Suppressor macrophage treated with lipopolysaccharide for 4 hours (primary cell): ENCODE results near the gene DMRTC2.
A peak's percentile ranks its signal among the peaks of the same experiment; 100 is the strongest.

Experiments used
- DNase-seq: peaks from one replicate; pipeline ENCODE4 v3.0.0-alpha.2; 2020

Gene DMRTC2

GRCh38 chr19:41848666-41849065 is 3.8 kb downstream of the DMRTC2 start:
- DNase-seq = no peak

DNA sequence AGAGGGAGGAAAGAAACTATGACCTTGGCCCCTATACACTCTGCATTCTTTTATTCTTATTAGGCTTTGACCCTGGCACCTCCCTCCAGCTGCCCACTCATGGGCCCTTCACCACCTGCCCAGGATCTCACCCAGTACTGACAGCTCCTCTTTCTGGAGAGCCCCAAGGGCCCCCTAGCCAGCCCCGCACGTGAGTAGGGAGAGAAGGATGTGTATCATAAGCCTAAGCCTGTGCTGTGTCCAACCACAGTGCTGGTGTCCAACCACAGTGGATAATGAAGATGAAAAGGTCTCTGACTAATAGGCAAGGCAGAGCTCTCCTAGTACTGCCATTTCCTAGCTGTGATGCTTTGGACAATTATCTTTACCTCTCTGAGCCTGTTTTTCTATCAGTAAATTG is 4.2 kb downstream of the DMRTC2 start:
- DNase-seq = no peak

GRCh38 chr19:41850381-41850780 is 5.5 kb downstream of the DMRTC2 start:
- no peak for DNase-seq

DNA sequence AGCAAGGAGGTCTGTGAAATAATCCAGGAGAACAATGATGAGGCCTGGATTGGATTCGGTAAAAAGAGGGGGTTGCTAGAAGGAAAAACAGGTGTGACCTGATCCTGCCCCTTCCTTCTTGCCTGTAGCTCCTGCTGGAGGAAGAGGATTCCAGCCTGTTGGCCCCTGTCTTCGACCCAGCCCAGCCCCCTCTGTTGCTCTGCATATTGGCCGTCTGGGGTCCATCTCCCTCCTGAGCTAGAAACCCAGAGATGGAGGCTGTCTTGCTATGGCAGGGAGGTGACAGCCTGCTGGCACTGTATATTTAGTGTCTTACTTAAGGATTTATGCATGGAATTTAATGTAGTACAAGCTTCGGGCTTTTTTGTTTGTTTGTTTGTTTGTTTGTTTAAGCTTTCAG is 6.6 kb downstream of the DMRTC2 start:
- no peak for DNase-seq

GRCh38 chr19:41853344-41853743 is 8.5 kb downstream of the DMRTC2 start:
- no peak for DNase-seq

GRCh38 chr19:41853768-41854167 is 8.9 kb downstream of the DMRTC2 start:
- DNase-seq = no peak

DNA sequence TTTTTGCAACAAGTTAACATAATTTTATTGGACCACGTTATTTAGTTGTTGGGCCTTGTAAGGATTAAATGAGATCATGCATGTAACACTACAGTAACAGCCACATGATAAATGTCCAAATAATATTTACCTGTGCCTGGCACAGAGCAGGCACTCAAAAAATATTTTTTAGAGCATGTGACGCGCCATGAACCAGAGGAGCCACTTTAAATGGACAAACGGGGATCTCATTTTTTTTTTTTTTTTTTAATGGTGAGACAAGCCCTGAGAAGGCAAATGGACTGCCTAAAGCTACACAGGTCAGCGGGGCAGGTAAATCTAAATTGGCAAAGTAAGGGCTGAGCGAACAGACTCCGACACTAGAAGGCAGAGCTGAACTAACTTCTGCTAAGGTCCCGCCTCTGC is 14.4 kb downstream of the DMRTC2 start:
- DNase-seq = no peak

GRCh38 chr19:41859618-41860418 is 15.0 kb downstream of the DMRTC2 start, which contains the start of gene RPS19:
Gene RPS19 (plus strand): TSS chr19:41860255. CDS start chr19:41860775, 520 bp downstream.
- peak; percentile 100 for DNase-seq

DNA sequence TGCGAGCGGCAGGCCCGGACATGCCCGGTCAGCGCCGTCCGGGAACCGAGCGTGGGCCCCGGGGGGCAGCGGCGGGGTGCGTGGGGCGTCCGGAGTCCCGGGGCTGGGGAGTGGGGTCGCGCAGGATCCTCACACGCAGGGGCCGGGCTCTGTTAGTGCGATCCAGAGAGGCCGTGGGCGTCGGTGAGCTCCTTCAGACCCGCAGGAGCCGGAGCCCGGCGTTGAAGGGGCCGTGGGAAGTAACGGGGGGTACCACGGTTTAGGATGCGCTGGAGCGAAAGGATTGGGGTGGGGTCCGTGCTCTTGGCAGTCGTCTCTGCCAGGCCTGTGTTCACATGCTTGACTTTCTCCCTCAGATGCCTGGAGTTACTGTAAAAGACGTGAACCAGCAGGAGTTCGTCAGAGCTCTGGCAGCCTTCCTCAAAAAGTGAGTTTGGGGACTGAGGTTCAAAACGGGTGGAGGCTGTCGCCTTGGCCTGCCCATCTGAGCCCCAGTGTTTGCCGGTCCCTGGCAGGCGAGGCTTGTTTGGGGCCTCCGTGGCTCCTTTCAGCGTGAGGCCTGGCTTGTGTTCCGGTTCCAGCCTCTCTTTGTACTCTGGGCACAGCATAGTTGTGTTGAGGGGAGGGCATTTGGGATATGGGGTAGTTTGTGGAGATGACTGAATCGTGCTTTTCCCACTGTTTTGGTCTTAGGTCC is 15.7 kb downstream of the DMRTC2 start:
- peak; percentile 25 for DNase-seq

GRCh38 chr19:41861116-41861768 is 16.4 kb downstream of the DMRTC2 start:
- no peak for DNase-seq

DNA sequence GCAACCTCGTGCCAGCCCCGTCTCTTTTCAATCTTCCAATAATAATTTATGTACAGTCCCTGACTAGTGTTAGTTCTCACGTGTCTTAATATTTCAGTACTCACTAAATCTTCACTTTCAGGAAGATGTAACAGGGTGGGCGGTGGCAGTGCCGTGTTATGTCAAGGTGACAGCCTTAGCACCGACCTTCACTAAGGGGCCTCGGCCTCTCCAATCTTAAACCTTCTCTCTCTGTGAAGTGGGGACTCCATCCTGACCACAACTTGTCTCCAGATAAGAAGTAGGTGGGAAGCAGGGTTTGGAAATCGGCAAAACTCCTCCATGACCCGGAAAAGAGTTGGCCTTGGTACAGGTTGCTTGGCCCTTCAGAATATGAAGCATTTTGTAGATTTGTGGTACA is 17.0 kb downstream of the DMRTC2 start:
- no peak for DNase-seq

DNA sequence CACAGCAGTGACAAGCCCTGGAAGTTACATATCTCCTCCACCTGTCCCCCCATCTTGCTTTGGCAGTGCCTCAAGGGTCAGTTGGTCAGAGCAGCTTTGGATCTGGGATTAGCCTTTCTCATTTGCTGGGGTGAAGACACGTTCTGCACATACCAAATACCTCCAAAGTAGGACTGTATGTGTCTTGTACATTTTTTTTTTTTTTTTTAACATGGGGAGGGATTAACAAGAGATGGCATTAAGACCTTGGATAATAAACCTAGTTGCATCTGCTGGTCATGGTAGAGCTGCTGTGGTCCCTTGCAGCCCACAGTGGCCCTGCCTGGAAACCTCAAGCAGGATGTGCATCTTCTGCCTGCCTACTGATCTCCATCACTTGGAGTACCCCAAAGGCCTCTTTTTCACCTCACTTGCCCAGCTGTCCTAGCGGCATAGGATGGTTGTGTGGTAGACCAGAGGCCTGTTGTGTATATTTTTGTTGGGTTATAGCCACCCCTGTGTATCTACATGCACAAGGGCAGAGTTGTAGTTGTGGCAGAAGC is 17.7 kb downstream of the DMRTC2 start:
- no peak for DNase-seq

DNA sequence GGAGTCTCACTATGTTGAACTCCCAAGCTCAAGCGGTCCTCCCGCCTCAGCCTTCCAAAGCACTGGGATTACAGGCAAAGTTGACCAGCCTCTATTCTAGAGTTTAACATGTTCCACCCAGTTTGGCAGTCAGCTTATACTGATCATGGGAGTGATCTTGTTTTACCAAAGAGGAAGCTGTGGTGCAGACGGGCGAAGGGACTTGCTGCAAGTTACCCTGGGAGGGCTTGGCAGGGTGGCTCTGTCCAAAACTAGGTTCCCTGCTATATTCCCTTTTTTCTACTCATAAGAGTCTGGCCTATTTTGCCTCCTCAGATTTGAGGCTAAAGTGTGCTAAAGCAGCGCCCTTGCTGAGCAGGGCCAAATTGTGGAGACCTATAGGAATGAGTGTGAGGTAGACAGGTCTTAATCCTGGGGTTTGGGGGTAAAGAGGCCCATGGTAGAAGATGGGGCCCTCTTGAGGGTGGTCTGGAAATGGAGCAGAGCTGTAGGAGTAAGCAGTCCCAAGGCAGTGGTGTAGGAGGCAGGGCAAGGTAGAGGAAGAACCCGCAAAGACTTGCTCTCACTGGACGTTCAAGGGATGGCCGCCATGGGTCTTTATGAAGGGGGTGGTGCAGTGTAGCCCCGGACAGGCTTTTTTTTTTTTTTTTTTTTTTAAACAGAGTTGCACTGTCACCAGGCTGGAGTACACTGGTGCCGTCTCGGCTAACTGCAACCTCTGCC is 18.5 kb downstream of the DMRTC2 start:
- peak; percentile 23 for DNase-seq

DNA sequence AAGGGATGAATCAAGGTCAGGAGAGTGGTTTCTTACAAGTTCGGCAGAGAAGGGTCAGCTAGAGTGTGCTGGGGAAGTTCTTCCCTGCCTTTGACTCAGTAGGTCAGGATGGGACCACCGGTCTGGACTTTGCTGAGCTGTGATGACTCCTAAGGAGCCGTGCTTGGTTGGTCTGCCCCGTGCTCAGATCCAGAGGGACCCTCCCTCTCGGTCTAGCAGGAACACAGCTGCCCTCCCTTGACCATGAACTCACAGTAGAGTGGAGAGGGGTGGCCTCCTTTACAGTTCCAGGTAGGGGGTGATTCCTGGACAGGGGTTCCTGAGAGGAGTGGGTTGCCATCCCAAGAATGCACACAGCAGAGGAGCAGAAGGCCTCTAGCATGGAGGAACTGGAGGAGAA is 19.5 kb downstream of the DMRTC2 start:
- DNase-seq = no peak

DNA sequence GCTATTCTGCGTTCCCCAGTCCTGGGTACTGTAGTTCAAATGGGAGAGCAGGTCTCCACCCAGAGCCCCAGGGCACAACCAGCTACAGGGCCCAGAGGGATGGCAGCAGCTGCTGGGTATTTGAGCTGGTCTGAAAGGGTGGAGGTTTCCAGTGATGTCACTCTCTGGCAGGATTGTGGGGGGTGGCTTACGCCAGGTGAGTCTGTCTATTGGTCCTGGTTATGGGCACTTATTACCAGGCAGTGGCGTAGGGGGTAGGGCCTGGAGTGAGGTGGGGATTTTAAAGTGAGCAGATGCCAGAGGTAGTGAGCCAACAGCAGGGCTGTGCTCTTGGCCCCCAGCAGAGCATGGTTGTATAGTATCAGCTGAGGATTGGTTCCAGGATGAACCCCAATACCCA is 21.4 kb downstream of the DMRTC2 start:
- no peak for DNase-seq

- no peak for DNase-seq
Measured at GRCh38 chr19:41868120-41868988, 23.5 kb downstream of the DMRTC2 start.

GRCh38 chr19:41868989-41869300 is 24.1 kb downstream of the DMRTC2 start:
- no peak for DNase-seq

GRCh38 chr19:41869374-41869955 is 24.6 kb downstream of the DMRTC2 start:
- DNase-seq = no peak

DNA sequence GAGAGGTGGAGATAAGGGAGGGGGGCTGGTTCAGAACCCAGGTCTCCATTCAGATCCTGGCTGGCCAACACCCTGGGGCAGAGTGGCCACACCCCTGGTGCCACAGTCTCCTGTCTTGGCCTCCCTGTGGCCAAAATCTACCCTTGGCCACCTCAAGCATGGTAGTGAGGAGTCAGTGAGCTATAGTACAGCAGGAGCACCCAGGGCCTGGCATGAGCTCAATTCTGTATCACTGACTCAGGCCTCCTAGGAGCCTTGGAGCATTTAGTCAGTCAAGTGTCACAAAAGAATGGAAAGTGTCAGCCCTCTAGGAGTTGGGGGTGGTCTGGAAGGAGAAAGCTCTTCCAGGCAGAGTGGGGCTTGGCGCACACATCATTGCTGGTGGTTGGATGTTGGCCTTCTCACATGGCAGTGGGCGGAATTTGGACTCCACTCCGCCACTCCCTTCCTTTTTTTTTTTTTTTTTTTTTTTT is 25.6 kb downstream of the DMRTC2 start:
- DNase-seq = peak; percentile 23

DNA sequence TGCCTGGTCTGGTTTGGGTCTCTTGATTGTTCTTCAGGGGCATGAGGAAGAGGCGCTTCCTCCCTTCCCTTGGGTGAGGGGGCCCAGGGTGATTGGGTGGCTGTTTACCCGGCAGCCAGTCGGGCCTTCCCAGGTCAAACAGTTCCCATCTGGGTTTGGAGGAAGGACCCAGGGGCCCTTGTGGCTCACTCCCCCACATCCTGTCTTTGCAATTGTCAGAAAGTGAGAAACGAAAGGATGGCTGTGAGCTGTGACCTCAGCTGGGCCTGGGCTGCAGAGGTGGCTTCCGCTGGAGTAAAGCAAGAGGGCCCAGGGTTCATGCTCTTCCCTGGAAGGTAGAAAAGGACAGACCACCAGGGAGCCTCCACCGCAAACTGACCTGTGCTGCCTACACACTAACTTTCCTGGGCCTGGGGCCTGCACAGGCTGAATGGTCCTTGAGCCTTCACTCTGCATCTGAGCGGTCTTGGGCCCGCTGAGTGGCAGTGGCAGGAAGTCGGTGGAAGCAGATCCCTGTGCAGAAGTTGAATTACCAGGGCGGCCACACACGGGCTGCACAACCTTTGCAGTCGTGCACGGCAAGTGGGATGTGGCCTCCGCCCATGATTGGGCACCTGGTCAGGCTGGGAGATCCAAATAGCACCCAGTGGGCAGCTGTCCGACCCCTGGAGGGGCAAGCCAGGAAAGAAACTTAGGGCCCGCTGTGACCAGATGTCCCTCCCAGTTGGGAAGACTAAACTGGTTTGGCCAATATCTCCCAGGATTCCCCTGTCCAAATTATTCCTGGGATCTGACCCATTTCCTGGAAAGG is 26.9 kb downstream of the DMRTC2 start:
- peak; percentile 72 for DNase-seq

DNA sequence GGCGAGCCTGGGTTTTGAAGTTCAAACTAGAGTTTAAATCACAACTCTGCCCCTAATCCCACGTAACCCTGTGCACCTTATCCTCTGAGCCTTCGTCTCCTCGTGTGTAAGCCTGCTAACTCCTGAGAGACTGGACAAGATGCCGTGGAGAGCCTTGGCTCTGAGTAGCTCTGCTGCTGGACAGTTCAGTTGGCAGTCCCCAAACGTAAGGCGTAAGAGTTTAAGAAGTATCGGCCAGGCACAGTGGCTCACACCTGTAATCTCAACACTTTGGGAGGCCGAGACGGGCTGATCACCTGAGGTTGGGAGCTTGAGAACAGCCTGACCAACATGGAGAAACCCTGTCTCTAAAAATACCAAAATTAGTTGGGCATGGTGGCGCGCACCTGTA is 27.5 kb downstream of the DMRTC2 start:
- DNase-seq = no peak
